Right hindlimb (tissue), 1 donor: ENCODE results near the gene SLC12A2.

Experiments used
- DNase-seq: peaks from one replicate; pipeline ENCODE4 v3.0.0-alpha.2; 2018

Gene SLC12A2

GRCh38 chr5:128083033-128083810 lies at the start of gene SLC12A2:
SLC12A2 (plus strand) TSS chr5:128083766; CDS start chr5:128083955, 189 bp downstream.
- DNase-seq: peak; percentile 95

GRCh38 chr5:128035689-128036088 lies 47.9 kb upstream of the SLC12A2 start:
- DNase-seq: no peak

- no peak for DNase-seq
Measured at GRCh38 chr5:128036950-128037349, 46.6 kb upstream of the SLC12A2 start.

GRCh38 chr5:128038643-128039042 lies 44.9 kb upstream of the SLC12A2 start:
- DNase-seq: no peak

- DNase-seq: no peak
Measured at GRCh38 chr5:128040927-128041326, 42.6 kb upstream of the SLC12A2 start.

GRCh38 chr5:128052780-128053179 lies 30.8 kb upstream of the SLC12A2 start:
- DNase-seq: no peak

- DNase-seq: no peak
Measured at GRCh38 chr5:128053291-128053954, 30.1 kb upstream of the SLC12A2 start.

GRCh38 chr5:128060644-128061385 lies 22.8 kb upstream of the SLC12A2 start:
- DNase-seq: no peak

GRCh38 chr5:128062172-128062746 lies 21.3 kb upstream of the SLC12A2 start:
- no peak for DNase-seq

GRCh38 chr5:128074171-128074570 lies 9.4 kb upstream of the SLC12A2 start:
- DNase-seq: no peak

- no peak for DNase-seq
Measured at GRCh38 chr5:128074953-128075352, 8.6 kb upstream of the SLC12A2 start.

GRCh38 chr5:128077526-128077925 lies 6.0 kb upstream of the SLC12A2 start:
- no peak for DNase-seq

GRCh38 chr5:128081111-128081851 lies 2.3 kb upstream of the SLC12A2 start:
- DNase-seq: no peak

GRCh38 chr5:128082551-128083032 lies 974 bp upstream of the SLC12A2 start:
- no peak for DNase-seq

- DNase-seq: no peak
Measured at GRCh38 chr5:128083811-128084227, 253 bp downstream of the SLC12A2 start.

- DNase-seq: peak; percentile 29
Measured at GRCh38 chr5:128084228-128085167, 932 bp downstream of the SLC12A2 start.

GRCh38 chr5:128085413-128085812 lies 1.8 kb downstream of the SLC12A2 start:
- no peak for DNase-seq

GRCh38 chr5:128091579-128091978 lies 8.0 kb downstream of the SLC12A2 start:
- DNase-seq: no peak

GRCh38 chr5:128092144-128092543 lies 8.6 kb downstream of the SLC12A2 start:
- no peak for DNase-seq

- no peak for DNase-seq
Measured at GRCh38 chr5:128093368-128093767, 9.8 kb downstream of the SLC12A2 start.

GRCh38 chr5:128097224-128097623 lies 13.7 kb downstream of the SLC12A2 start:
- DNase-seq: no peak
